HG03520 (cell line): Measurements from ENCODE around the gene NEDD8.

ENCODE experiments used
- ATAC-seq: cut with Tn5 transposase; IDR thresholded peaks from one replicate; pipeline ENCODE4 v1.9.1; 2021; ENCODE audit warnings: mild to moderate bottlenecking, moderate library complexity; ENCODE audit not compliant: unreplicated experiment

The NEDD8 gene

GRCh38 chr14:24232121-24232644 lies at the start of gene NEDD8:
Gene NEDD8, minus strand, starts transcription at chr14:24232367. Its CDS starts 100 bp downstream, at chr14:24232267.
- ATAC-seq: peak; percentile 67

DNA sequence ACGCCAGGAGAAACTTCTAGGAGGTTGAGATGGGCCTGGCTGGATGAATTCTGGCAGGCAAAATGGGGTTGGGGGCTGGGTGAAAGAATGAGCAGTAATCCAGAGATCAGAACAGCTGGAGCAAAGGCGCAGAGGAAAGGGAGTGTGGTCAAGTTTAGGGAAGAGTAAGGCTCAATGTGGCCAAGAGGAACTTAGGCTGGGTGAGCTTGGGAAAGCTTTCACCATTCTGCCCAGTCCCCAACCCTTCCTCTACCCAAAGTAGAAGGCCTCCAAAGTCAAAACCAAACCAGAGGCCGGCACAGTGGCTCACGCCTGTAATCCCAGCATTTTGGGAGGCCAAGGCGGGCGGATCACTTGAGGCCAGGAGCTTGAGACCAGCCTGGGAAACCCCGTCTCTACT lies 49.5 kb upstream of the NEDD8 start:
- no peak for ATAC-seq

GRCh38 chr14:24280797-24281460 lies 48.8 kb upstream of the NEDD8 start:
- ATAC-seq: no peak

- ATAC-seq: no peak
These were observed 47.4 kb upstream of the NEDD8 start for GRCh38 chr14:24279301-24280186.

GRCh38 chr14:24278424-24278823 lies 46.3 kb upstream of the NEDD8 start:
- ATAC-seq: no peak

- ATAC-seq: no peak
These were observed 45.6 kb upstream of the NEDD8 start for GRCh38 chr14:24277606-24278321.

DNA sequence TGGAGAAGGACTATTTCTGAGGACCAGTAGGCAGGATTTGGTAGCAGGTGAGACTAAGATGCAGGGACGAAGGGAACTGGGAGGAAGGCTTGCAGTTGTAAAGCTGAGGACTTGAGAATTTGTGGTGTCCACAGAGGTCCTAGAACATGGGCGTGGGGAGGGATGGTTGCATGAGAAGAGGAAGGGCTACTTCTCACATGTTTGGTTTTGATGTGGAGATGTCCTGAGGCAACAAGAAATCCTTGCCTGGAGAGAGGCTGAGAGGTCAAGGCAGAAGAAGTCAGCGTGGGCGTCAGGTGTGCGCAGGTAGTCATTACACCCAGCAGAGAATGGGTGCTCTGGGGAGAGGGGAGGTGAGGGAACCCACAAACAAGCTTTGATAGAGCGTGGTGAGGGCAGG lies 44.9 kb upstream of the NEDD8 start:
- no peak for ATAC-seq

DNA sequence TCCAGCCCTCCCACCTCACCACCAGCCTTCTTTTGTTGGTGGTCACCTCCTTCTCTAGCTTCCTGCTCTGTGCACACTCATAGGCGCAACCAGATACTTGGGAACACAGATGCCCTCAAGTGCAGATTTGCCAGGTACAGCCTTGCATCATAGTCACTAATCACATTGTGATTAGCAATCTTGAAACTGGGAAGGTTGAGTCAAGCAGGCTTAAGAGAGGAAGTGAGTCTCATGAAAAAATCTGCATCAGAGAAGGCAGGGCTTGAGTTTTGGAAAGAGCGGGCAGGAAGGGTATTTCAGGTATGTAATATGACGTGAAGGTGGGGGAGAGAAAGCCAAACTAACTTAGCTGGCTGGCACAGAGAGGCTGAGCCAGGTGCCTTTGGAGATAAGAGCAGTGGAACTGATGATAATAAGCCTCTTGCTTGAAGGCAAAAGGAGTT lies 42.0 kb upstream of the NEDD8 start:
- ATAC-seq: peak; percentile 31

DNA sequence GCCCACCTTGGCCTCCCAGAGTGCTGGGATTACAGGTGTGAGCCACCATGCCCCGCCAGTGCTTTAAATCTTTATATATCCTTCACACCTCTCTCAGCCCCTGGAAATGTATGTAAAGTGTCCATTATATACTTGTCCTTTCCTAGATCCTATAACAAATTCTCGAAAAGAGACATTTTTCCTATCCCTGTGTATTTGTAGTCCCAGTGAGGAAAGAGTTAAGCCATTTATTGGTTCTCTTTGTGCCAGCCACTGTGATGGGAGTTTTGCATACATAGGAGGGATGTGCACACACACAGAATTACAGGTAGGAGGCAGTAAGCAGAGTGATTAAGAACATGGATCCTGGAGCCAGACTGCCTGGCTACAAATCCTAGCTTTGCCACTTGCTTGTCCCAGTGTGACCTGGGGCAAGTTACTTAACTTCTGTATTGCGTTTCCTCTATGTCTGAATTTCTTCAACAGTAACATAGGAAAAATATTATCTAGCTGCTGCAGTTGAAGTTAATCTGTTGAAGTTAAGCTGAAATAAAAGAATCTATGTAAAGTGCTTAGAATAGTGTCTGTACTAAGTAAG lies 41.3 kb upstream of the NEDD8 start:
- no peak for ATAC-seq

- ATAC-seq: no peak
These were observed 40.3 kb upstream of the NEDD8 start for GRCh38 chr14:24272467-24272866.

DNA sequence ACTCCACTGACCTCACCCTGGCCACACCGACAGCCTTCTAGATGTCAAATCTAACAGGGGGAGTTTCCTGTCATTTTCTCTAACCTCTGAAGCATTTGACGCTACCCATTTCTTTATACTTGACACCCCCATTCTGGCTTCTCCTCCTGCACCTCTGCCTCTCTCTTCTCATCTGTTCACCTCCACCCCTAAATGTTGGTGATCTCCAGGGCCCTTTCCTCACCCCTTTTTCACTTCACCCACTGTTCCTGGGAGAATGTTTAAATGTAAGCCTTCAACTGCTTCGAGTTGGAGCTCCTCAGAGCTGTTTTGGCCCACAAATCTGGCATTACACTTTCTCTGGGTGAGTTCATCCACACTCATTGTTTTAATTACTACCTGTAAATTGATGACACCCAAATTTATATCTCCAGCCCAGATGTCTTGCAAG lies 39.7 kb upstream of the NEDD8 start:
- ATAC-seq: no peak

GRCh38 chr14:24271134-24271833 lies 39.1 kb upstream of the NEDD8 start, which contains the start of gene RABGGTA:
Gene RABGGTA, minus strand, starts transcription at chr14:24271597. Its CDS starts 482 bp downstream, at chr14:24271115.
- ATAC-seq: peak; percentile 86

GRCh38 chr14:24270537-24271133 lies 38.5 kb upstream of the NEDD8 start:
- no peak for ATAC-seq

- ATAC-seq: no peak
These were observed 37.9 kb upstream of the NEDD8 start for GRCh38 chr14:24269910-24270536.

DNA sequence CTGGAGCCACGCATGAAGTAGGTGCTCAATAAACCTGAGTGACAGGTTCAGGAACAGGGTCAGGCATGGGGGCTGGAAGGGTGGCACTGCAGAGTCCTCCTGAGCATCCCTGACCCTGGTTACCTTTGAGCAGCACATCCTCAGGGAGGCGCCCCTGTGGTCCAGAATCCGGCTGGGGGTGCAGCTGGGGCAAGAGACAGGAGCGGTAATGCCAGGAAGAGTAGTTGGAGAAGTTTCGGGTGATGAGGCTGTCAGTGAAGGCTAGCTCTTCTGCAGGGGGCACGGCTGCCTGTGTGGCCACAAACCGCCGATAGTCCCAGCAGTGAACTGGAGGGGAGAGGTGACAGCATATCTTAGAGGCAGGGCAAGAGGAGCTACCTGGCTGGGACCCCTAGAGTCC lies 37.2 kb upstream of the NEDD8 start:
- ATAC-seq: no peak

DNA sequence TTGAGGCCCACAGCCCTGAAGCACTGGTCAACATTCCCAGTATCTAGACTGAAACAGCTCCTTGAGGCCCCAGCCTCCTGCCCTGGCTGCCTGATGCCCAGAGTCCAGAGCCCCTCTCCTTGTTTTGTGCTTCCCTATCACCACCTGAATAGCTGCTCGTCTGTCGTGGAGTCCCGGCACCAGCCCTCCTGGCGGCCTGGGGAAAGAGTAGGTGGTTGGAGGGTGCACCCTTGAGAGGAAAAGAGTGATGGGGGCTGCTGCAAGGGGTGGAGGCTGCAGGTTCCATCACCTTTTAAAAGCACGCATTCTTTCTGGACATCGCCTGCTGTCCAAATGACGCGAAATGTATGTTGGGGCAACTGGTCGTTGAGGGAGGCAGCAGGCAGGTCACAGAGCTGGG lies 36.1 kb upstream of the NEDD8 start:
- ATAC-seq: no peak

DNA sequence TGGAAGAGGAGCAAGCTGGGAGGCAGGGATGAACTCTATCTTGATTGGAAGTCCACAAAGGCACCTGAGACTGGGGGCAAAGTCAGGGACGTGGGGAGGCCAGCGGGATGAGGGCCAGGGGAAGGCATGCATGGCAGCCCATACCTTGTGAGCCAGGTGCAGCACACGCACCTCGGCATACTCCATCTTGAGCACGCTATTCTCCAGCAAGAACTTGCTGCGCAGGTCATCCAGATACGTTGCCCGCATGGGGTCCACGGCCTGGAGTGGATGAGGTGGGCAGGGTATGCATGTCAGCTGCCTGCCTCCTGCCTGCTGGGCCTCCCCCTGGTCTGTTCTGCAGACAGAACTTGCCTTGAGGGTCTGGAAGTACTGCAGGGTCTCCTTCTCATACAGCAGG lies 35.3 kb upstream of the NEDD8 start:
- no peak for ATAC-seq

- no peak for ATAC-seq
These were observed 34.4 kb upstream of the NEDD8 start for GRCh38 chr14:24266344-24267244.
